SH-SY5Y (cell line): Measurements from ENCODE around the gene PHACTR2.

ENCODE experiments used
- GATA2 ChIP-seq: IDR thresholded peaks from 2 replicates; pipeline ENCODE4 v1.6.1; 2011; ENCODE audit warnings: mild to moderate bottlenecking, low read depth, low read length
- GATA3 ChIP-seq: IDR thresholded peaks from 2 replicates; pipeline ENCODE4 v1.6.1; 2011; ENCODE audit warnings: low read depth, mild to moderate bottlenecking, low read length, moderate library complexity

GRCh38 chr6:143691900-143692636 is 14.3 kb downstream of the PHACTR2 start:
- TF ChIP-seq GATA2, result no peak
- TF ChIP-seq GATA3, result no peak
